Right ventricle myocardium inferior (tissue), 1 donor: ENCODE results near the gene CEP43. TPM values are rescaled to one million over a fixed set of nuclear protein-coding genes. Genes with fewer than 3 reads are reported as not detected.

Experiments
- ATAC-seq: fragments of 200-7000 bp; cut with Tn5 transposase; one replicate; pipeline ENCODE4 v1.9.1; 2020; ENCODE audit warnings: mild to moderate bottlenecking, moderate library complexity
- DNase-seq: peaks from one replicate; pipeline ENCODE4 v3.0.0; 2021; ENCODE audit errors: missing footprints
- intact Hi-C: fragments of 100-400 bp; cut with DNase I; formaldehyde crosslinking; loops from one replicate; pipeline ENCODE4 v1.11.0; 2022
- total RNA-seq: library from RNA; stranded (reverse); fragmentation: NEBNext Ultra II Directional; extraction: Animal tissue kit (Norgen Biotek cat#: 25700); gene quantifications from one replicate; pipeline ENCODE4 v1.2.1, GENCODE V29; 2021
- donor health status: DM: no; HTN: yes; CAD: no; lungs with severe emphysema.

Gene CEP43
- total RNA-seq, 1 donor from 2014 or later = 10.8 TPM

GRCh38 chr6:166997348-166997747 is 1.8 kb upstream of the CEP43 start:
- intact Hi-C loops = loop anchor here (5.0 kb wide), 1 partner anchor 220 kb away; no protein-coding TSS in a partner anchor
- DNase-seq (no peak), ATAC-seq (no peak)

DNA sequence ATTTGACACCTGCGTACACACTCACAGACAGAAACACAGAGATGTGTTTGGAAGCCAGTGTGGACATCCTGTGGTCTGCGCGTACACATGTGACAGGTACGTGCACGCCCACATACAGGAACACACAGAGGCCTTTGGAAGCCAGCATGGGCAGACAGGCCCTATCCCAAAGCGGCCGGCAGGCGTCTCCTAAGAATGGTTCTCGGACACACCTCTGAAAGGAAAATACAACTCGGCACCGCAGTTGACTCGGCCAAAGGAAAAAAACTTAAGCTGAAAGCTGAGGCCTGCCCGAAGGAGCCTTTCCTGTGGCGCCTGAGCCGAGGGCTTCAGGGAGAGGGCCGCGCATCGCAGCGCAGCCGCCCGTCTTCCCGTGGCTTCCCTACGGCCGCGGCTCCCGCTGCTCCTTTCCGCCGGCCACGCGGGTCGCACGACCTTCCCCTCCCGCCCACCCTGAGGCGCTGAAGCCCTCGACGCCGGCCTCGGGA is 1.4 kb upstream of the CEP43 start:
- intact Hi-C loops = loop anchor here (2.0 to 5.0 kb wide), 2 partner anchors 41 to 221 kb away; partner anchors contain the start of gene RNASET2
- DNase-seq (no peak), ATAC-seq (peak; percentile 9)

DNA sequence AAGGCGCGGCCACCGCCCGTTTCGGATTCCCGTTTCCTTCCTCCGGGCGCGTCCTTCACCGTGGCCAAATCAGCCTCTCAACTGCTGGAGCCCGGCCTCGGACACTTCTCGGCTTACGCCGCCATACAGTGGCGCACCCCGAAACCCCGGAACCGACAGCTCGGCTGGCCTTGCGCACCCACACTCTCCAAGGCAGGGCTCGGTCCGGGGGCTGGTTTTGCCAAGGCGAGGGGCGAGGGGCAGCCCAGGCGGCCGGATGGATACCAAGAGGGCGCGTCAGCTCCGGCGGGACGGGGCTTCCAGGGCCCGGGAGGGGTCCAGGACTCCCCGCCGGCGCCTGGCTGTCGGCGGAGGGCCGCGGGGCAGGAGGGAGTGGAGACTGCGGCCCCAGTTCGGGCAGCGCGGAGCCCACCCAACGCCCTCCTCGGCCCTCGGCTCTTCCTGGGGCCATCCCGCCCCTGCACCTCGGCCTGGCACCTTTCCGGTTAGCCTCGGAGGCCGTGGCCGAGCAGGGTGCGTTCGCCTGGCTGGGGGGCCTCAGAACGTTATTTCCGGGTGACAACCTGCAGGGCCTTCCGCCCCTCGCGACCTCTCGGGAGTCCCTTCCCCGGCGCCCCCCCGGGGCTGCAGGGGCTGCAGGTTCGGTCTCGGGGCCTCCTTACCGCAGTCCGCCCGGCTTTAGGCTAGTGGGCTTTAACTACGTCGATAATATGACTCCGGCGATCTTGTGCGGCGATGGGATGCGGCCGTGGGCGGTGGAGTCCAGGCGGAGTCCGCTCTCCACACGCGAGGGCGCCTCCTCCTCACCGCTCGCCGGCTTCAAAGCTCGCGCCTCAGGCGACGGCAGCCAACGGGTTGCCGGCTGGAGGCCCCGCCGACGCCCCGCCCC is 697 bp upstream of the CEP43 start:
- no peak for ATAC-seq
- peak; percentile 69 for DNase-seq
- intact Hi-C loops = loop anchor here (2.0 to 5.0 kb wide), 2 partner anchors 42 to 221 kb away; partner anchors contain the start of gene RNASET2

GRCh38 chr6:166999884-167000253 is 672 bp downstream of the CEP43 start:
- intact Hi-C loops = loop anchor here (2.0 to 5.0 kb wide), 3 partner anchors 43 to 223 kb away; partner anchors contain the start of gene RNASET2

DNA sequence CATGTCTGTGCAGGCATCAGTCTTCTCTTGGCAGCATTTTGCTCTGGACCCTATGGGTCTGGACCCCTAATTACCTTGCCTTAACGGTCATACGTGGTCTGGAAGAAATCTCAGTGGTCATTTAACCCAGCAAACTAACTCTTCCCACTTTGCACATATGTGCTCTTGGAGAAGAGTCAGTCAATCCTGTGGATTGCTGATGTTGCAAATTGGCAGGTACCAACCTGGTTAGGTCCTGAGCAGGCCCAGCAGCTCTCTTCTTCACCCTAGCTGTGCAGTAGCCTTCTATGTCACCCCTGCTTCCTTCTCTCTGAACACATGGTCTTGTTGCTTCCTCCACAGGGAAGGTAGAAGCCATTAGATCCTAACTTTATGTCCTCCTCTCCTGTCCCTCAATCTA is 1.6 kb downstream of the CEP43 start:
- intact Hi-C loops = loop anchor here (2.0 kb wide), 1 partner anchor 142 kb away; no protein-coding TSS in a partner anchor
- DNase-seq (no peak), ATAC-seq (no peak)

More at GRCh38 chr6:166999884-167000253, 672 bp downstream of the CEP43 start:
- ATAC-seq = no peak
- no peak for DNase-seq

DNA sequence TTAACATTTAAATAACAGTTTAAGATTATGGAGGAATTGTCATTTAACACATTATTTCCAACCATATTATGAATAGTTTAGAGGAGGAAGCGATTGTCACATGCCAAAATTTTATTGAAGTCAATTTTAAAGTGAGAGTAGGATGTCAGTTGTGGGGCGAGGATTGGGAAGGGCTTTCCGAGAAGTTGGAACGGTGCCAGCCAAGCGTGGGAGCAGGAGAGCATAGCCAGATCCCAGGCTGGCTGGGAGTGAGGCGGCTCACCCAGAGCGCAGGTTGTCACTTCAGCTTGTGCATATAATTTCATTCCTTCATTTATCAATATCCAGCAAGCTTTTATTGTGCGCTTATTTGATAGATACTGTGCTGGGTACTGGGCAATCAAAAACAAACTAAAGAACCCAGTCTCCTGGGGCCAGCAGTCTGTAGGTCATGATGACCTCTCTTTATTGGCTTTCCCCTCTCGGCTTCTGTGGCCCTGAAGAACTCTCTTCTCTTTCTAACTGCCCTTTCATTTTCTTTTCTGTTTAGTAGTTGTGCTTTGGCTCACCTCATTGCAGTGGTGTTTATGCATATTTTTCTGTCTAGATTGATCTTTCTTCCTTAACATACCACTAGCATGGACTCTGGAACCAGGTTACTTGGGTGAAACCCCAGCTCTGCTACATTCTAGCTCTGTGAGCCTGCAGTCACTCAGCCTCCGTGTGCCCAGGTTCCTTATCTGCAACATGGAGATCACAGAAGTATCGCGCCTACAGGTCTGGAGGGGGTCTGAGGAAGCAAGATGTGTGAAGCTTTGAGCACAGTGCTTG is 6.4 kb downstream of the CEP43 start:
- intact Hi-C loops = no loop called here
- peak; percentile 44 for ATAC-seq

GRCh38 chr6:167007985-167008384 is 8.8 kb downstream of the CEP43 start:
- ATAC-seq = no peak
- no peak for DNase-seq
- intact Hi-C loops = no loop called here

More for the DNA sequence above, 6.4 kb downstream of the CEP43 start:
- DNase-seq = peak; percentile 70

DNA sequence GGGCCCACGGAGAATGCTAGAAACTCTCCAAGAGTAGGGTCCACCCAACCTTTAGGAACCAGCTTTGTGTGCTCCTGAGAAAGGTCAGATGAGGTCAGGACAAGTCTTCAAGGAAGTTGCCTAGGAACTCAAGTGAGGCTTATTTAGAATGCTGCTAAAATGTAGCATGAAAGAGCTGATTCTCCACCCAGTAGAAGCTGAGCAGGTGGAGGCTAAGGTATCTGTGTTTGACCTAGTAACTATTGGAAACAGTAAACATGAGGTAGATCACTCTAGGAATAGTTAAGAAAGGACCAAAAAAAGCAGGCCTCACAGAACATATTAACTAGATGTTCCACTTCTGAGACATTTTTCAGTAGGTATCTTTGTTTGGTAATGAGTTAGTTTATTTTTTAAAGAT is 13.9 kb downstream of the CEP43 start:
- intact Hi-C loops = no loop called here
- ATAC-seq = no peak
- no peak for DNase-seq

DNA sequence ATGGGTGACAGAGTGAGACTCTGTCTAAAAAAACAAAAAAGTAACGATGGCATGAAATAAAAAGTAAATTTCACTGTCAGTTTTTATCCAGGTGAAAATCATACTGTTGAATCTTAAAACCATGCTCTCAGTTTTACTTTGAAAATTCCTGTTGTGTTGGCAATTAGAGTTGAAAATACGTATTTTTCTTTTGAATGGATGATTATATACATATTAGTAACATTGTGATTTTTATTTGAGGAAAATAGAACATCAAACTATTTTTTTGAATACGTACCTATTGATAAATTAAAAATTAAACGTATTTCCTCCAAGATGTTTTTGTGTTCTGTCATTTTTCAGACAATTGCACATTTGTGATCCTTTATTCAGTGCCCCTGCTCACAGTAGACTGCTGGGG is 14.7 kb downstream of the CEP43 start:
- ATAC-seq = no peak
- DNase-seq = no peak
- intact Hi-C loops = no loop called here

DNA sequence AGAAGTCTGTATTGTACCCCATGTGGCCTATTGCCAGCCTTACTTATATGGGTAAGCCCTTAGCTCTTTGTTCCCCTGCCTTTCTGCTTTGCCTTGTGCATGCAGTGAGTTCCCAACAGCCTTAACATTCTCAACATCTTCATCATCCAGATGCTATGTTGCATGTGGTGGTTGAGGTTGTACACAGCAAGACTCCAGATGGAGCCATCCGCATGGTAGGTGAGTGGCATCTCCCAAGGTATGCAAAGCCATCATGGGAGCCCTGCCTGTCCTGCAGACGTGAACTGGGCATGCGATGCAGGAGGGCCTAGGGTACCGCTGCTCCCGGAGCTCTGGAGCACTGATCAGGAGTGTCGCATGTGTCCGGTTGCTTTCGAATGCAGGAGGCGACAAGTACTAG is 16.1 kb downstream of the CEP43 start:
- intact Hi-C loops = no loop called here
- DNase-seq = no peak
- no peak for ATAC-seq

DNA sequence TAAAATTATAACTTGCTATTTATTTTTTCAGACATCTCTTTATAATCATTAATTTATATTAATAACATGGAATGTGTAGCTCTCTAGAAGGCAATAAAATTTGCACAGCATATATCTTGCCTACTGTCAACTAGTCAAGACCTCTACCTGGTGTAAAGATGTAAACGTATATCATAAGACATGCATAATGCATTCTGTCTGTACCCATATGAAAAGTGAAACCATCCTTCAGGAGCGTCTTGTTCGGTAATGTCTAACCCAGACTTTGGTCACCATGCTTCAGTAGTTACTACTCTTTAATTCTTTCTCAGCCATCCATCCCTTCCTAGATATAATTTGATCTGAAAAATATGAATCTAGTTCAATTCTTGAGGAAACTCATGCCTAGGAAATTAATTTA is 21.0 kb downstream of the CEP43 start:
- no peak for DNase-seq
- no peak for ATAC-seq
- intact Hi-C loops = no loop called here

DNA sequence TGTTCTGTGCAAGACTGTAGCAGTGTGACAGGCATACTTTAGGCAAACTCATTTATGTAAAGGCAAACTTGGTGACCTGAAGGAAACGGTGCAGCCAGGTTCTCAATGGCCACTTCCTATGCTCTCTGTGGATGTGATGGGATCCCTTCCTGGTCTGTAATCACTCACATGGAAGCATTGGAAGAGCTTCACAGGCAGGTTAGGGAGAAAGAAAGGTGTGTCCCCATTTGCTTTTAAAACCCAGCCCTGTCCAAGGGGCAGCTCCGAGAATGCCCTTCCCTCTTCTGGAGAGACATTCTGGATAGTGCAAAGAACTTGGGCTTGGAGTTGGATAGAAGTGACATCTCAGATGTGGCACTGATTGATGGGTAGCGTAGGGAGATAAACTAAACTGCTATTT is 28.1 kb downstream of the CEP43 start:
- DNase-seq (no peak), ATAC-seq (no peak)
- intact Hi-C loops = no loop called here

DNA sequence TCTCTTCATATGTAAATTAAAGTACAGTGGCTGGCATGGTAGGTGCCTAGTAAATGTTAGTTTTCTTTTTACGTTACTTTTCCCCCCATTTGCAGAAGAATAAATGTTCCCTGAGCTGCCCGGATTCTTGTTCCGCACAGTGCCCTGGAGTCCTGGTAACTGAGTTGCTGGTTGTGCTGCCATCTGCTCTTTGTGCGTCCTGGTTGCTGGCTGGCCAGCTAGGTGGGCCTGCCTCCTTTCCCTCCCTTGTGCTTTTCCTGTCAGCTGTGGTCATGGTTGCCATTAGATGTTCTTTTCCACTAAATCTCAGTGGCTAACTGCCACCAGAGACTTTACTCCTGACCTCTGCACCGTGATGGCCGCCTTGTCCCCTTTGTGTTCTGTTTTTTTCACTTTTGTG is 28.6 kb downstream of the CEP43 start:
- ATAC-seq (no peak), DNase-seq (no peak)
- intact Hi-C loops = no loop called here

- DNase-seq (no peak), ATAC-seq (no peak)
- intact Hi-C loops = no loop called here
These were observed 31.2 kb downstream of the CEP43 start for GRCh38 chr6:167030222-167031072.

DNA sequence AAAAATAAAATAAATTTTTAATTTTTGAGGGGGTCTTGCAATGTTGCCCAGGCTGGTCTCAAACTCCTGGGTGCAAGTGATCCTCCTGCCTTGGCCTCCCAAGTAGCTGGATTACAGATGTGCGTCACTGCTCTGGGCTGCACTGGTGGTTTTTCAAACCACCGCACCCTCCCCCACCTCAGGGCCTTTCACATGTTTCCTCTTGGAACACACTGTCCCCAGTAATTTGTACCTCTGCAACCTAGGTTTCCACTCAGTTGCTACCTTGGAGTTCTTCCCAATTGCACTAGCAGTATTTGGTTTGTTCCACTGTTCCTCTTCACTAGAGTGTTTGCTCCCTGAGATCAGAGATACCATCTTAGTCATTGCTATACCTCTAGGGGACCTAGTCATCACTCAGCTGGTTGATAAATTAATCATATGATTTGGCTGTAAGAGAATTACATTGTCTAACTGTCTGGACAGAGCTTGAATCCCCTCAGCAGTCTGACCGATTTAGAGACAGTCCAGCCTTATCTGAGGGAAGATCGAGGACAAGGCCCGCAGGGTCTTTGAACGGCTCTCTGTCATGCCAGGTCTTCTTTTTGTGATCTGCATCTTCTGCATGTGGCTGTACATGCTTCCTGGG is 32.0 kb downstream of the CEP43 start:
- ATAC-seq (no peak), DNase-seq (no peak)
- intact Hi-C loops = no loop called here

GRCh38 chr6:167034056-167034455 is 34.9 kb downstream of the CEP43 start:
- ATAC-seq (no peak), DNase-seq (no peak)
- intact Hi-C loops = no loop called here

DNA sequence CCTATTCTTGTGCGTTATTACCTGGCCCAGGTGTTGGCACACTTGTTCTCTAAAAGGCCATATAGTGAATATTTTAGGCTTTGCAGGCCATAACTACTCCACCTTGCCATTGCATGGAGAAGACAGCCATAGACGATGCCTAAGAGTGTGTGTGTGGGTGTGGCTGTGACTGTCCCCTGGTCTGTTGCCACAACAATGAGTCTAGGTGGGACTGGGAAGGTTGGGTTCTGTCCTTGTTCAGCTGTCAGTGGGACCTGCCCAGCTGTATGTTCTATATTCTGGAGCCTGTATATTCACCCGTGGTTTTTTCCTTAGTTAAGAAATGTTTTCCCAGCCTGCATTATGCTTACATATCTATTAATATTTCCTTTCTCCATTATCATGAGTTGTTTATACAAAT is 38.6 kb downstream of the CEP43 start:
- intact Hi-C loops = no loop called here
- no peak for DNase-seq
- no peak for ATAC-seq

DNA sequence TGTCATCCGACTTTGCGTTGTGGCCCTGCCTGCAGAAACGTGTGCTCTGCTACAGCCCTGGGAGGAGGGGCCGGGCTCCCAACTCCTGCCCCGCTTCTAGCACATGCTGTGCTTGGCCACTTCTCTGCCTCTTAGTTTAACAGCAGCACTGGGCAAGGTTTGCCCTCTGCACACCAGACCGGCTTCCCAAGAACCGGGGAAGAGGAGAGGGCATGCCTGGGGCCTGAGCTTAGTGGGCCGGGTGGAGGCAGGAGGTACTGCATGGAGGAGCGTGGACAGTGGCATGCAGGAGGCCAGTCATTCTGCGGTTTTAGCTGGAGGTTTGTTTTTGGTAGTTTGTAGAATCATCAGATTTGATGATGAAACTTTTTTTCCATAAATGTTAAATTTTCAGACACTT is 45.5 kb downstream of the CEP43 start:
- DNase-seq (no peak), ATAC-seq (peak; percentile 87)
- intact Hi-C loops = no loop called here
